ENCODE measurements around the gene BBIP1.

DNA sequence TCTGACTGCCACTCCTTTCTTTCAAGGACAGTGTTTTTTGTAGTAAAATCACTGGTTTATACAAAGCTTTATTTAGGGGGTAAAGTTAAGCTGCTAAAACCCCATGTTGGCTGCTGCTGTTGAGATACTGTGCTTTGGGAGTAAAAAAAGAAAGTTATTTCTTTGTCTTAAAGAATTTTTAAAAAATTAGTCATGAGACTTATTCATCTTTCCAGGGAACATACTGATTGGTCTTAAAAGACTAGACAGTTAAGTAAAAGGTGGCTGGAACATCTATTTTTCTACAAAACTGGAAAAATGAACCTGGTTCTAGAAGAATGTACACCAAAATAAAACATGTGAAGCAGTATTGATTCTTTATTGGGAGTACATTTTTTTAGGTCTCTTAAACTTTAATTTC lies 20.6 kb downstream of the BBIP1 start:
- TF ChIP-seq, protein P1, sequence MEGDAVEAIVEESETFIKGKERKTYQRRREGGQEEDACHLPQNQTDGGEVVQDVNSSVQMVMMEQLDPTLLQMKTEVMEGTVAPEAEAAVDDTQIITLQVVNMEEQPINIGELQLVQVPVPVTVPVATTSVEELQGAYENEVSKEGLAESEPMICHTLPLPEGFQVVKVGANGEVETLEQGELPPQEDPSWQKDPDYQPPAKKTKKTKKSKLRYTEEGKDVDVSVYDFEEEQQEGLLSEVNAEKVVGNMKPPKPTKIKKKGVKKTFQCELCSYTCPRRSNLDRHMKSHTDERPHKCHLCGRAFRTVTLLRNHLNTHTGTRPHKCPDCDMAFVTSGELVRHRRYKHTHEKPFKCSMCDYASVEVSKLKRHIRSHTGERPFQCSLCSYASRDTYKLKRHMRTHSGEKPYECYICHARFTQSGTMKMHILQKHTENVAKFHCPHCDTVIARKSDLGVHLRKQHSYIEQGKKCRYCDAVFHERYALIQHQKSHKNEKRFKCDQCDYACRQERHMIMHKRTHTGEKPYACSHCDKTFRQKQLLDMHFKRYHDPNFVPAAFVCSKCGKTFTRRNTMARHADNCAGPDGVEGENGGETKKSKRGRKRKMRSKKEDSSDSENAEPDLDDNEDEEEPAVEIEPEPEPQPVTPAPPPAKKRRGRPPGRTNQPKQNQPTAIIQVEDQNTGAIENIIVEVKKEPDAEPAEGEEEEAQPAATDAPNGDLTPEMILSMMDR (IDR thresholded peaks at IDR 0.05) = no peak
- TF ChIP-seq POLR2A (IDR thresholded peaks at IDR 0.05) (no peak), EP300 (IDR thresholded peaks at IDR 0.05) (no peak)
